Caco-2 (cell line): ENCODE measurements around the gene ZNF23. TPM values are rescaled to one million over a fixed set of nuclear protein-coding genes. Genes with fewer than 3 reads are reported as not detected.
A peak's percentile ranks its signal among the peaks of the same experiment; 100 is the strongest.

Experiments used
- BruUV-seq: library from RNA; stranded (reverse); fragments of 400-500 nt; replicated peaks from 2 replicates; lab custom pipeline; 2021; lab: Mats Ljungman, UMichigan
- CTCF ChIA-PET: fragments of 300-600 bp; sonication (Branson Sonifier 250); formaldehyde crosslinking; loops from one replicate; lab custom pipeline; 2022; ENCODE audit warnings: antibody characterized with exemption; lab: Charles Lee
- POLR2A ChIA-PET: fragments of 300-600 bp; sonication (Branson Sonifier 250); formaldehyde crosslinking; loops from one replicate; lab custom pipeline; 2022; ENCODE audit warnings: antibody characterized with exemption; lab: Charles Lee
- DNase-seq, 2 experiments: peaks; one replicate each; pipeline versions ENCODE4 v3.0.0 to v3.0.0-alpha.2; 2020 to 2022
- H3K27me3 ChIP-seq: replicated peaks from 2 replicates; pipeline ENCODE4 v1.6.0; 2011; ENCODE audit warnings: low read length; ENCODE audit not compliant: control insufficient read depth, insufficient read depth
- H3K36me3 ChIP-seq: 2 replicates; pipeline ENCODE4 v1.5.1; 2011; ENCODE audit warnings: low read length; ENCODE audit not compliant: control insufficient read depth, insufficient read depth
- H3K4me1 ChIP-seq: fragments of 250-450 bp; sonication (Bioruptor Pico); 2 replicates; pipeline ENCODE4 v1.5.1; 2020; ENCODE audit warnings: mild to moderate bottlenecking
- H3K4me3 ChIP-seq: 2 replicates; pipeline ENCODE4 v1.5.1; 2011; ENCODE audit warnings: low read depth, mild to moderate bottlenecking, control low read depth, low read length
- H3K9me3 ChIP-seq: fragments of 250-450 bp; sonication (Bioruptor Pico); 2 replicates; pipeline ENCODE4 v1.5.1; 2020; ENCODE audit warnings: mild to moderate bottlenecking, moderate library complexity
- H3K27ac Mint-ChIP-seq: one replicate; pipeline ENCODE4 v1.8.0; 2022; ENCODE audit warnings: mixed read lengths; ENCODE audit not compliant: unreplicated experiment
- H3K27me3 Mint-ChIP-seq: one replicate; pipeline ENCODE4 v1.8.0; 2022; ENCODE audit warnings: mixed read lengths; ENCODE audit not compliant: insufficient read depth, unreplicated experiment
- H3K36me3 Mint-ChIP-seq: one replicate; pipeline ENCODE4 v1.8.0; 2022; ENCODE audit warnings: mild to moderate bottlenecking, mixed read lengths; ENCODE audit not compliant: insufficient read depth, unreplicated experiment
- H3K4me1 Mint-ChIP-seq: one replicate; pipeline ENCODE4 v1.8.0; 2022; ENCODE audit warnings: low read depth, mixed read lengths; ENCODE audit not compliant: unreplicated experiment
- H3K4me3 Mint-ChIP-seq: one replicate; pipeline ENCODE4 v1.8.0; 2022; ENCODE audit warnings: mild to moderate bottlenecking, moderate library complexity, mixed read lengths; ENCODE audit not compliant: unreplicated experiment
- H3K9me3 Mint-ChIP-seq: one replicate; pipeline ENCODE4 v1.8.0; 2022; ENCODE audit warnings: mixed read lengths; ENCODE audit not compliant: unreplicated experiment
- intact Hi-C: fragments of 100-400 bp; cut with micrococcal nuclease; formaldehyde crosslinking; loops from one replicate; pipeline ENCODE4 v1.10.0; 2022; ENCODE audit not compliant: unreplicated experiment
- total RNA-seq: library from RNA; stranded (reverse); gene quantifications from 2 replicates; pipeline ENCODE4 v1.2.3, GENCODE V29; 2022
- TF ChIP-seq, protein P1 (sequence below), 2 experiments: fragments of 200-600 bp in 1 of 2; IDR thresholded peaks; 1 replicate in 1 of 2; 2 replicates in 1 of 2; pipeline versions ENCODE4 v1.5.1 to v1.8.0; 2011 to 2022; ENCODE audit warnings: antibody characterized with exemption in 1 of 2, control low read depth in 1 of 2, inconsistent platforms in 1 of 2, low read depth in 1 of 2, low read length in 1 of 2, mild to moderate bottlenecking in 1 of 2, moderate library complexity in 1 of 2; ENCODE audit not compliant: insufficient read depth in 1 of 2, severe bottlenecking in 1 of 2, unreplicated experiment in 1 of 2

ZNF23 gene
- total RNA-seq, 1 experiment from 2014 or later, result 9.6 TPM

DNA sequence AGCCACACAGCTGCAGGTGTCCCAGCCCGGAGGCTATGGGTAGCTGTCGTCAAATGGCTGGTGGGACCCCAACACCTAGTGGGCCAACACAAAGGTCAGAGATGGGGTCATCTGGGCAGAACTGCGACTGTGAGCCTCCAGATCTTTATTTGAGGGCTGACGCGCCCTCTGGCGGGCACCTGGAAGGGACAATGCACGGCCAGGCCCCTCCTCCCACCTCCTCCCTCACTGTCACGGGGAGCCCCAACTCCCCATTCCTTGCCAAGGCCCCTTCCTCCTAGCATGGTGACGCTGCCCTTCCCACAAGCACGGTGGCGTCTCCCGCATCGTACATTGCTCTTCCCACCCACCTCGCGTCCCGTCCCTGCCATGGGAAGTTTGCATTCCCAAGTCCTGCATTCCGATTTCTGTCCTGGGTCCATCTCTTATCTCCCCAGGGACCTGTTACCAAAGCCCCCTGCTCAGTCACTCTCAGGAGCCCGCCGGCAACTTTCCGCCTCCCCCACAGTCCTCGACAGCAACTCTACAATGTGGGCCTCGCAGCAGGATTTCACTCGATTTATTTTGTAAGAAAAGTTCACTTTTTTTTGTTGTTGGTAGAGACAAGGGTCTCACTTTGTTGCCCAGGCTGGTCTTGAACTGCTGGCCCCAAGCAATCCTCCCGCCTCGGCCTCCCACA, 21.2 kb downstream of the ZNF23 start:
- DNase-seq, result peak in 1 of 2 experiments; percentile 28

DNA sequence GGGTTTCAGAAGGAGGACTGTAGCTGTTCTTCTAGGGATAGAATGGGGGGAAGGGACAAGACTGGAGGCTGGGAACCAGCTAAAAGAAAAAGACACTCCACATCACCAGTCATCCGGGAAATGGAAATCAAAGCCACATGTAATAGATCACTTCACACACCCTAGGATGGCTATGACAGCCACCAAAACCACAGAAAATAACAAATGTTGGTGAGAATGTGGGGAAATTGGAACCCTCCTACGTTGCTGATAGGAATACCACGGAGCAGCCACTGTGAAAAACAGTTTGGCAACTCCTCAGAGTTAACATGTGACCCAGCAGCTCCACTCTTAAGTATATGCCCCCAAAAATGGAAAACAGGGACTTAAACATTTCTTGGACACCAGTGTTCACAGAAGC, 22.5 kb downstream of the ZNF23 start:
- Mint-ChIP-seq H3K9me3 (peaks cover 12% of the 10 kb centered on the region), H3K4me1 (no peaks in the 10 kb centered on the region), H3K36me3 (no peaks in the 10 kb centered on the region), H3K27me3 (peaks cover 22% of the 10 kb centered on the region), H3K27ac (no peak overlapping the region), H3K4me3 (no peak overlapping the region)
- Histone ChIP-seq H3K9me3 (peaks cover 7% of the 10 kb centered on the region; the same call in 1 of the 2 replicates), H3K4me1 (no peaks in the 10 kb centered on the region), H3K36me3 (no peaks in the 10 kb centered on the region), H3K4me3 (no peak overlapping the region), H3K27me3 (no peaks in the 10 kb centered on the region)
- POLR2A ChIA-PET, result no interaction called here
- DNase-seq, result no peak
- no TSS peak for BruUV-seq
- CTCF ChIA-PET, result no interaction called here
- intact Hi-C loops, result no loop called here
- TF ChIP-seq, protein P1, sequence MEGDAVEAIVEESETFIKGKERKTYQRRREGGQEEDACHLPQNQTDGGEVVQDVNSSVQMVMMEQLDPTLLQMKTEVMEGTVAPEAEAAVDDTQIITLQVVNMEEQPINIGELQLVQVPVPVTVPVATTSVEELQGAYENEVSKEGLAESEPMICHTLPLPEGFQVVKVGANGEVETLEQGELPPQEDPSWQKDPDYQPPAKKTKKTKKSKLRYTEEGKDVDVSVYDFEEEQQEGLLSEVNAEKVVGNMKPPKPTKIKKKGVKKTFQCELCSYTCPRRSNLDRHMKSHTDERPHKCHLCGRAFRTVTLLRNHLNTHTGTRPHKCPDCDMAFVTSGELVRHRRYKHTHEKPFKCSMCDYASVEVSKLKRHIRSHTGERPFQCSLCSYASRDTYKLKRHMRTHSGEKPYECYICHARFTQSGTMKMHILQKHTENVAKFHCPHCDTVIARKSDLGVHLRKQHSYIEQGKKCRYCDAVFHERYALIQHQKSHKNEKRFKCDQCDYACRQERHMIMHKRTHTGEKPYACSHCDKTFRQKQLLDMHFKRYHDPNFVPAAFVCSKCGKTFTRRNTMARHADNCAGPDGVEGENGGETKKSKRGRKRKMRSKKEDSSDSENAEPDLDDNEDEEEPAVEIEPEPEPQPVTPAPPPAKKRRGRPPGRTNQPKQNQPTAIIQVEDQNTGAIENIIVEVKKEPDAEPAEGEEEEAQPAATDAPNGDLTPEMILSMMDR (IDR thresholded peaks at IDR 0.05; ENCODE audit: insufficient read depth in 1 of 2, low read depth in 1 of 2, low read length in 1 of 2, severe bottlenecking in 1 of 2, unreplicated experiment in 1 of 2), result no peak

More for the DNA sequence above, 21.2 kb downstream of the ZNF23 start:
- no peak overlapping the region for H3K4me3 ChIP-seq
- intact Hi-C loops, result no loop called here
- ChIA-PET CTCF (interaction anchor here (0.6 kb wide), 1 partner anchor 169 kb away, joined by 8 read pairs; no protein-coding TSS in a partner anchor), POLR2A (no interaction called here)
- Mint-ChIP-seq H3K36me3 (no peaks in the 10 kb centered on the region), H3K4me3 (no peak overlapping the region), H3K27me3 (peaks cover 22% of the 10 kb centered on the region), H3K9me3 (peaks cover 17% of the 10 kb centered on the region), H3K27ac (no peak overlapping the region), H3K4me1 (no peaks in the 10 kb centered on the region)
- no peaks in the 10 kb centered on the region for H3K27me3 ChIP-seq
- no peaks in the 10 kb centered on the region for H3K36me3 ChIP-seq
- H3K4me1 ChIP-seq, result no peaks in the 10 kb centered on the region
- TF ChIP-seq, protein P1 (IDR thresholded peaks at IDR 0.05; ENCODE audit: insufficient read depth in 1 of 2, low read depth in 1 of 2, low read length in 1 of 2, severe bottlenecking in 1 of 2, unreplicated experiment in 1 of 2), result peak; percentile 30 to 40
- peaks cover 7% of the 10 kb centered on the region; the same call in 1 of the 2 replicates for H3K9me3 ChIP-seq
- no TSS peak for BruUV-seq

DNA sequence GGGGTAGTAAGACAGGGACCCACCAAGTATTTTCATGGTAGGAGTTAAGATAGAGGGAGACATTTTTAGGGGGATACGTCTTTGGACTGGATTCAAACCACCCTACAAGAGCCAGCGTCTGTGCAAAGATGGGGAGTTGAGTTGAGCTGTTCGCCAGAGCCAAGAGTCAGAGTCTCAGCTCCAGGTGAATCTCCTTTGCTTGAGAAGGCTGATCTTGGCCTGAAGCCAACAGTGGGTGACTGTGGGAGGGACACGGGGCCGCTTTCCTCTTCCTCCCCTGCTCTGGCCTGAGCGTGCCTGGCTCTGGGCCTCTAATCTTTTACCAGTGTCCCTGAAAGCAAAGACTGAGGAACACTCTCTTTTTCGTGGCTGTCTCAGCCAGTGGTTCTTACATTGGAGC, 25.6 kb downstream of the ZNF23 start:
- Mint-ChIP-seq H3K27ac (no peak overlapping the region), H3K4me3 (no peak overlapping the region), H3K4me1 (no peaks in the 10 kb centered on the region), H3K27me3 (peaks cover 27% of the 10 kb centered on the region), H3K9me3 (no peaks in the 10 kb centered on the region), H3K36me3 (no peaks in the 10 kb centered on the region)
- TF ChIP-seq, protein P1 (IDR thresholded peaks at IDR 0.05; ENCODE audit: insufficient read depth in 1 of 2, low read depth in 1 of 2, low read length in 1 of 2, severe bottlenecking in 1 of 2, unreplicated experiment in 1 of 2), result no peak
- DNase-seq, result no peak
- ChIA-PET POLR2A (no interaction called here), CTCF (interaction anchor here (0.6 kb wide), 1 partner anchor 635 kb away, joined by 3 read pairs; no protein-coding TSS in a partner anchor)
- no peak overlapping the region for H3K4me3 ChIP-seq
- no peaks in the 10 kb centered on the region for H3K9me3 ChIP-seq
- intact Hi-C loops, result no loop called here
- H3K4me1 ChIP-seq, result no peaks in the 10 kb centered on the region
- BruUV-seq, result no TSS peak
- H3K27me3 ChIP-seq, result no peaks in the 10 kb centered on the region; the same call in 1 of the 2 replicates
- no peaks in the 10 kb centered on the region for H3K36me3 ChIP-seq
